GM18505 (cell line): ENCODE data around the gene CCDC195.

Experiments
- ATAC-seq: cut with Tn5 transposase; IDR thresholded peaks from one replicate; pipeline ENCODE4 v1.9.1; 2021; ENCODE audit not compliant: unreplicated experiment
- POLR2A ChIP-seq: IDR thresholded peaks from 4 replicates; pipeline ENCODE4 v1.6.1; 2011; ENCODE audit warnings: borderline replicate concordance; ENCODE audit not compliant: insufficient read depth, insufficient read length; ENCODE audit errors: extremely low read depth

Gene CCDC195

GRCh38 chr2:224716201-224716600 lies at the start of gene CCDC195:
Gene CCDC195, minus strand, starts transcription at chr2:224716365. Its CDS starts 0 bp downstream, at chr2:224716365.
- ATAC-seq, result no peak
- TF ChIP-seq POLR2A, result no peak

- no peak for TF ChIP-seq POLR2A
- ATAC-seq, result peak; percentile 59
Observed at GRCh38 chr2:224764565-224765236, 48.5 kb upstream of the CCDC195 start.

- no peak for TF ChIP-seq POLR2A
- ATAC-seq, result no peak
Observed at GRCh38 chr2:224757934-224758548, 41.9 kb upstream of the CCDC195 start.

- no peak for TF ChIP-seq POLR2A
- ATAC-seq, result no peak
Observed at GRCh38 chr2:224753743-224754540, 37.8 kb upstream of the CCDC195 start.

GRCh38 chr2:224751996-224752698 lies 36.0 kb upstream of the CCDC195 start:
- TF ChIP-seq POLR2A, result no peak
- peak; percentile 70 for ATAC-seq

GRCh38 chr2:224749136-224749535 lies 33.0 kb upstream of the CCDC195 start:
- TF ChIP-seq POLR2A, result no peak
- ATAC-seq, result no peak

- ATAC-seq, result no peak
- no peak for TF ChIP-seq POLR2A
Observed at GRCh38 chr2:224747765-224748164, 31.6 kb upstream of the CCDC195 start.

- ATAC-seq, result no peak
- no peak for TF ChIP-seq POLR2A
Observed at GRCh38 chr2:224736227-224736626, 20.1 kb upstream of the CCDC195 start.

GRCh38 chr2:224734949-224735348 lies 18.8 kb upstream of the CCDC195 start:
- TF ChIP-seq POLR2A, result no peak
- no peak for ATAC-seq

- TF ChIP-seq POLR2A, result no peak
- ATAC-seq, result no peak
Observed at GRCh38 chr2:224731665-224732064, 15.5 kb upstream of the CCDC195 start.

GRCh38 chr2:224729435-224729834 lies 13.3 kb upstream of the CCDC195 start:
- ATAC-seq, result no peak
- TF ChIP-seq POLR2A, result no peak

GRCh38 chr2:224724331-224724730 lies 8.2 kb upstream of the CCDC195 start:
- ATAC-seq, result no peak

GRCh38 chr2:224723586-224724217 lies 7.5 kb upstream of the CCDC195 start:
- ATAC-seq, result no peak

More at GRCh38 chr2:224724331-224724730, 8.2 kb upstream of the CCDC195 start:
- no peak for TF ChIP-seq POLR2A

More at GRCh38 chr2:224723586-224724217, 7.5 kb upstream of the CCDC195 start:
- TF ChIP-seq POLR2A, result no peak
